Epithelial cell of proximal tubule (primary cell): ENCODE measurements around the gene RPRD1B. TPM values are rescaled to one million over a fixed set of nuclear protein-coding genes. Genes with fewer than 3 reads are reported as not detected.

ENCODE experiments used
- DNase-seq: peaks from one replicate; pipeline ENCODE4 v3.0.0-alpha.2; 2011; ENCODE audit warnings: low read depth
- H3K4me3 ChIP-seq: 2 replicates; pipeline ENCODE4 v1.5.1; 2011; ENCODE audit warnings: low read depth, mild to moderate bottlenecking, low read length
- total RNA-seq: library from RNA; depleted of rRNA; stranded (reverse); fragments of >200 nt; gene quantifications from 2 replicates; pipeline ENCODE4 v1.2.3, GENCODE V29; 2015
- TF ChIP-seq, protein P1 (sequence below): conservative IDR thresholded peaks from 2 replicates; pipeline ENCODE4 v1.5.1; 2012; ENCODE audit warnings: low read depth, mild to moderate bottlenecking, low read length

RPRD1B gene
- total RNA-seq, 1 donor from 2014 or later = 19.9 TPM

DNA sequence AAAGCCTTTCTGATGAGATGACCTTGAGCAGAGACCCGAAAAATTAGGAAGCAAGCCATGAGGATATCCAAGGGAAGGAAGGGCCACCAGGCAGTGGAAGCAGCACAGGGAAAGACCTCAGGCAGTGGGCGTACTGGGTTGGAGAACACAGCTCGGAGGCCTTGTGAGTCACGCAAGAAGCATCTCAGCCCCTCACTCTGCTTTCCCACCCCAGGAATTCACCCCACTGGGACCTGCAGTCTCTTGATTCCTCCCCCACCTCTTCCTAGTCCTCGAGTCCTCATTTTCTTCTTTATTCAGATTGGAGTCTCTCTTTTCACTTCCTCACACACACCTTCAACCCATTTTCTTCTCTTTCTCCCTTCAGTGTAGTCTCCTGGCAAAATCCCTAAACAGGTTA, 27.0 kb downstream of the RPRD1B start:
- TF ChIP-seq, protein P1, sequence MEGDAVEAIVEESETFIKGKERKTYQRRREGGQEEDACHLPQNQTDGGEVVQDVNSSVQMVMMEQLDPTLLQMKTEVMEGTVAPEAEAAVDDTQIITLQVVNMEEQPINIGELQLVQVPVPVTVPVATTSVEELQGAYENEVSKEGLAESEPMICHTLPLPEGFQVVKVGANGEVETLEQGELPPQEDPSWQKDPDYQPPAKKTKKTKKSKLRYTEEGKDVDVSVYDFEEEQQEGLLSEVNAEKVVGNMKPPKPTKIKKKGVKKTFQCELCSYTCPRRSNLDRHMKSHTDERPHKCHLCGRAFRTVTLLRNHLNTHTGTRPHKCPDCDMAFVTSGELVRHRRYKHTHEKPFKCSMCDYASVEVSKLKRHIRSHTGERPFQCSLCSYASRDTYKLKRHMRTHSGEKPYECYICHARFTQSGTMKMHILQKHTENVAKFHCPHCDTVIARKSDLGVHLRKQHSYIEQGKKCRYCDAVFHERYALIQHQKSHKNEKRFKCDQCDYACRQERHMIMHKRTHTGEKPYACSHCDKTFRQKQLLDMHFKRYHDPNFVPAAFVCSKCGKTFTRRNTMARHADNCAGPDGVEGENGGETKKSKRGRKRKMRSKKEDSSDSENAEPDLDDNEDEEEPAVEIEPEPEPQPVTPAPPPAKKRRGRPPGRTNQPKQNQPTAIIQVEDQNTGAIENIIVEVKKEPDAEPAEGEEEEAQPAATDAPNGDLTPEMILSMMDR = no peak
- no peak for DNase-seq
- no peak overlapping the region for H3K4me3 ChIP-seq

DNA sequence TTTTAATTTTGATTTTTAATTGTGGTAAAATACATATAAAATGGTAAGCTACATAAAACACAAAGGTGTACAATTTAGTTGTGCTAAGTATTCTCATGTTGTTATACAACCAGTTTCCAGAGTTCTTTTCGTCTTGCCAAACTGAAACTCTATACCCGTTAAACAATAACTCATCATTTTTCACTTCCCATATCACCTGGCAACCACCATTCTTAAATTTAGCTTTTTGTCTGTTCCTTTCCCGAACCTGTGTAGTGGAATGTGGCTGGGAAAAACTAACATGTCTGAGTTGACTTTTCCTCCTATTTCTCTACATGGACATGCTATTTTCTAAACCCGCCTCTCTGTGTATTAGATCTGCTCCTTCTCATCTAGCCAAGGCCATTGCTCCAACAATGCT, 27.6 kb downstream of the RPRD1B start:
- no peak overlapping the region for H3K4me3 ChIP-seq
- DNase-seq = no peak

DNA sequence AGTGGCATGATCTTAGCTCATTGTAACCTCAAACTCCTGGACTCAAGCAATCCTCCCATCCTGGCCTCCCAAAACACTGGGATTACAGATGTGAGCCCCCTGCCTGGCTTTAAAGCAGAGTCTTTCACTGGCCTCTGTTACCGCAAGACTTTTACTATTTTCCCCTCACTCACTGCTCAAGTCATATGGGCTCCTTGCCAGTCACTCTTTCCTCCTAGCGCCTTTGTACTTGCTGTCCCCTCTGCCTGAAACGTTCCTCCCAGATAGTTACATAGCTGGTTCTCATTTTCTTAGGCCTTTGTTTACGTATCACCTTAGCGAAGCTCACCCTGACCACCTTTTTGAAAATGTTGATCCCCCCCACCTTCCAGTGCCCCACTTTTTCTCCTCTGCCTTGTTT, 29.3 kb downstream of the RPRD1B start:
- TF ChIP-seq, protein P1 = no peak
- no peak for DNase-seq
- H3K4me3 ChIP-seq = no peak overlapping the region

More for the DNA sequence above, 27.6 kb downstream of the RPRD1B start:
- TF ChIP-seq, protein P1 = no peak

DNA sequence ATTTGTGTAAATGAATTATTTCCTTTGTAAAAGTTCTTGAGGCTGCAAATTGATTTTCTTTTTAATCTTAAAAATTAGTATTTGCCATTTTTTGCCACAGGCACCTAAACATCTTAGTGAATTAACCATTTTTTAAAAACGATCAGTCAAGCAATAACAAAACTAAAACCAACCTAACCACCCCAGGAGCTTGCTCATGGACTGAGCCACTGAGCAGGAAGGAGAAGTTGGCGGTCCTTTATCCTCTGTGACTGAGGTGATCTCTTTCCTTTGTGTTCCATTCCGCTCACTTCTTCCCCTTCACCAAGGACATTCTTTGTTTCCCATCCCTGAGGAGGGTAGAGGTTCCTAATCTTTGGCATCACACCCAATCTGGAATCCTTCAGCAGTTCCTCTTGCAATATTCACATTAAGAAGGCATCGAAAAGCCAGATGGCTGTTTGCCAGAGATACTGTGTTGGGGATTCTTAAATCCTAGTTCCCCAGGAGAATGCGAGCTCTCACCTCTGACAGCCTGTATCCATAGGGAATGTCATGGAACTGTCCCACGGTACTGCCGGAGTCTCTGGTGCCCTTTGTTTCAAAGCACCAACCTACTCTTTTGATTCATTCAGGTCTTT, 30.5 kb downstream of the RPRD1B start:
- TF ChIP-seq, protein P1 = no peak
- DNase-seq = no peak
- no peak overlapping the region for H3K4me3 ChIP-seq

DNA sequence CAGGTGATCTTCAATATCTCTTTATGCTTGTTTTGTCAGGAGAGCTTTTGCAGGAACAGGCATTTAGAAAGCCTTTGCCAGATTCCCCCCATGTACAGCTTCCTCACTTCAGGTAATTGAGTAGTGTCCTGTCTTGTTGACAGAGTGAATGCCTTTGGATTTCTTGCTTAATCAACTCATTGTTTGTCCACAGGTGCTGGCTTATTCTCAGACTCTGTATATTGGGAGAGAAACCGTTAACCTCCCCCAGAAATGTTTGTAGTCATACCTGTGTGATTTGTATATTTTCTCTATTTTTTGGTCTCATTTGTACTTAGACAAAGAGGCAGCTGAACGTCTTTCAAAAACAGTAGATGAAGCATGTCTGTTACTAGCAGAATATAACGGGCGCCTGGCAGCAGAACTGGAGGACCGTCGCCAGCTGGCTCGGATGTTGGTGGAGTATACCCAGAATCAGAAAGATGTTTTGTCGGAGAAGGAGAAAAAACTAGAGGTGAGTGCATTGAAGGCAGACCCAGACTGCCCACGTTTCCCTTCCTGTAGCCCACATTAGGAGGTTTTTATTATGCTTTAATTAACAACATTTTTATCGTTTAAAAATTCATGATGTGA, 32.3 kb downstream of the RPRD1B start:
- no peak overlapping the region for H3K4me3 ChIP-seq
- no peak for DNase-seq
- TF ChIP-seq, protein P1 = no peak

DNA sequence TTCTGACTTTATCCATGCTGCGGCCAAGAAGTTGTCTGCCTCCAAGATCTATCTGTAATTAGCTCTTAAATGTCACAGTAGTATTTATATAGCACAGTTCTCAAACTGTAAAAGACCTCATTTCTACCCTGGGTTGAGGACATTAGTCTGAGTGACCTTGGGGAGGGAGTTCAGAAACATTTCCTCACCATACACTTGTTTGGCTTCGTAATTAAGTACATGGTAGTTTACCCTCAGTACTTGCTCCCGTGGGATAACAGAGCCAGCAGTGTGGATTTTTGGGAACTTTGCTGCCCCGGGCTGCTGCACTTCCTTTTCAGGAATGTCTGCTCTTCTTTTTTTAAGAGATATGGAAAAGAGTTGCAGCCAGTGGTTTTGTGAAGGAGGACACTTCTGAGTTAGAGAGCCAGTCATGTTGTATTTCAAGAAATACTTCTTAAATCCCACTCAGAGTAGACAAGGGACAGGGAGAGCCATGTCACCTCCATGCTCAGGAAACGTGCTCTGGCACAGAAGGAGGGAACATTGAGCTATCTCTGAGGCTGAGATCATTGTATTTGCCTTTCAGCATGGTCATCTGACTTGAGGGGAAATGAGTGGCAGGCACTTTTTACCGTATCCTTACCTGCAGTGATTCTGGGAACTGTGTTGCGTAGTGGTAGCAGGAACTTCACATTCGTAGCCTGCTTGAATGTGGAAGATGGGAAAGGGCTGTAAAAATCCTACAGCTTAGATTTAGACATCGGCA, 33.6 kb downstream of the RPRD1B start:
- H3K4me3 ChIP-seq = no peak overlapping the region
- TF ChIP-seq, protein P1 = no peak
- no peak for DNase-seq
